ENCODE measurements around the gene TTC39B.

DNA sequence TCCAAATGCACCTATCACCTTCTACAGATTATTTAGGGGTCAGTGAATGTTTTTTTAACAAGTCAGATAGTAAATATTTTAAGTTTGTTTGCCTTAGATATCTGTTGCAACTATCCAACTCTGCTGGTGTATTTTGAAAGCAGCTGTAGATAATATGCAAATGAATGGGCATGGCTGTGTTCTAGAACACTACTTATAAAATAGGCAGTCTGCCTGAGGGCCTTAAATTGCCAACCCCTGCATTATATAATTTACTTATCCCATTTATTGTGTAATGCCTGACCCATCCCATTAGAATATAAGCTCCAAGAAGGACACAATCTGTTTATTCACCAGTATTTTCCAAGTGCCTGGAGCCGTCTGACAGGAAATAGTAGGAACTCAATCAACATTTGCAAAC lies 149.0 kb downstream of the TTC39B start:
- no peak for TF ChIP-seq EZH2phosphoT487 (IDR thresholded peaks at IDR 0.05; ENCODE audit: borderline replicate concordance, low read depth, low read length)
- TF ChIP-seq, protein P1, sequence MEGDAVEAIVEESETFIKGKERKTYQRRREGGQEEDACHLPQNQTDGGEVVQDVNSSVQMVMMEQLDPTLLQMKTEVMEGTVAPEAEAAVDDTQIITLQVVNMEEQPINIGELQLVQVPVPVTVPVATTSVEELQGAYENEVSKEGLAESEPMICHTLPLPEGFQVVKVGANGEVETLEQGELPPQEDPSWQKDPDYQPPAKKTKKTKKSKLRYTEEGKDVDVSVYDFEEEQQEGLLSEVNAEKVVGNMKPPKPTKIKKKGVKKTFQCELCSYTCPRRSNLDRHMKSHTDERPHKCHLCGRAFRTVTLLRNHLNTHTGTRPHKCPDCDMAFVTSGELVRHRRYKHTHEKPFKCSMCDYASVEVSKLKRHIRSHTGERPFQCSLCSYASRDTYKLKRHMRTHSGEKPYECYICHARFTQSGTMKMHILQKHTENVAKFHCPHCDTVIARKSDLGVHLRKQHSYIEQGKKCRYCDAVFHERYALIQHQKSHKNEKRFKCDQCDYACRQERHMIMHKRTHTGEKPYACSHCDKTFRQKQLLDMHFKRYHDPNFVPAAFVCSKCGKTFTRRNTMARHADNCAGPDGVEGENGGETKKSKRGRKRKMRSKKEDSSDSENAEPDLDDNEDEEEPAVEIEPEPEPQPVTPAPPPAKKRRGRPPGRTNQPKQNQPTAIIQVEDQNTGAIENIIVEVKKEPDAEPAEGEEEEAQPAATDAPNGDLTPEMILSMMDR (conservative IDR thresholded peaks at IDR 0.05; ENCODE audit: low read length): no peak

Data from OCI-LY7 (cell line).